B cell (primary cell): Measurements from ENCODE around the gene EPOP. TPM values are rescaled to one million over a fixed set of nuclear protein-coding genes. Genes with fewer than 3 reads are reported as not detected.

ENCODE experiments used
- ATAC-seq: fragments of 200-7000 bp; cut with Tn5 transposase; one replicate; pipeline ENCODE4 v1.10.0; 2021; ENCODE audit warnings: low read depth, mild to moderate bottlenecking, moderate number of reproducible peaks, moderate library complexity
- CTCF ChIA-PET: fragments of 350-600 bp; sonication (Branson Sonifier 250); formaldehyde crosslinking; loops from one replicate; lab custom pipeline; 2021; ENCODE audit warnings: antibody characterized with exemption, inconsistent platforms; lab: Charles Lee
- POLR2A ChIA-PET: fragments of 350-600 bp; sonication (Branson Sonifier 250); formaldehyde crosslinking; loops from one replicate; lab custom pipeline; 2021; ENCODE audit warnings: antibody characterized with exemption; lab: Charles Lee
- DNase-seq: peaks from one replicate; pipeline ENCODE4 v3.0.0; 2013
- H2AFZ ChIP-seq: 2 replicates; pipeline ENCODE4 v1.6.1; 2012; ENCODE audit warnings: mild to moderate bottlenecking, low read depth, low read length; ENCODE audit not compliant: insufficient read depth, poor library complexity, severe bottlenecking
- H3K27ac ChIP-seq, 2 donors: 1 replicate in 1 of 2; 2 replicates in 1 of 2; pipeline ENCODE4 v1.5.1; 2012 to 2013; ENCODE audit warnings: low read length in 2 of 2, mild to moderate bottlenecking in 2 of 2, moderate library complexity in 1 of 2
- H3K27me3 ChIP-seq, 4 experiments: fragments of 200-600 bp in 1 of 4; sonication (generic) in 1 of 4; replicated peaks in 1 of 4; 1 replicate in 2 of 4; 2 replicates in 2 of 4; pipeline versions ENCODE4 v1.6.1 to v1.7.0; 2013 to 2016; ENCODE audit warnings: low read length in 3 of 4, mild to moderate bottlenecking in 2 of 4, mixed read lengths in 1 of 4, moderate library complexity in 1 of 4; ENCODE audit not compliant: insufficient read depth in 4 of 4, control insufficient read depth in 3 of 4; ENCODE audit errors: control extremely low read depth in 1 of 4
- H3K36me3 ChIP-seq, 2 experiments: replicated peaks in 1 of 2; 1 replicate in 1 of 2; 2 replicates in 1 of 2; pipeline versions ENCODE4 v1.6.1 to v1.7.1; 2013; ENCODE audit warnings: low read length in 1 of 2; ENCODE audit not compliant: insufficient read depth in 2 of 2, control insufficient read depth in 1 of 2; ENCODE audit errors: control extremely low read depth in 1 of 2, extremely low read depth in 1 of 2
- H3K4me1 ChIP-seq, 2 donors: fragments of 200-600 bp in 1 of 2; sonication (generic) in 1 of 2; 1 replicate in 1 of 2; 2 replicates in 1 of 2; pipeline versions ENCODE4 v1.5.1 to v1.6.1; 2013 to 2017; ENCODE audit warnings: low read length in 2 of 2; ENCODE audit not compliant: control insufficient read depth in 2 of 2, insufficient read depth in 2 of 2
- H3K4me2 ChIP-seq: replicated peaks from 2 replicates; pipeline ENCODE3; 2012; ENCODE audit warnings: mild to moderate bottlenecking, low read depth, low read length; ENCODE audit not compliant: poor library complexity, severe bottlenecking
- H3K4me3 ChIP-seq, 5 experiments: fragments of 200-600 bp in 1 of 5; sonication (generic) in 1 of 5; 1 replicate in 3 of 5; 2 replicates in 2 of 5; pipeline versions ENCODE4 v1.5.1 to v1.7.0; 2011 to 2016; ENCODE audit warnings: low read length in 4 of 5, mild to moderate bottlenecking in 4 of 5, low read depth in 2 of 5, control low read depth in 1 of 5, moderate library complexity in 1 of 5; ENCODE audit not compliant: insufficient read depth in 1 of 5; ENCODE audit errors: control extremely low read depth in 1 of 5, extremely low read depth in 1 of 5
- H3K79me2 ChIP-seq: fragments of 200-600 bp; sonication (generic); one replicate; pipeline ENCODE4 v1.6.0; 2016; ENCODE audit warnings: low read length; ENCODE audit not compliant: control insufficient read depth, insufficient read depth
- H3K9ac ChIP-seq: fragments of 200-600 bp; sonication (generic); 2 replicates; pipeline ENCODE4 v1.6.1; 2017; ENCODE audit warnings: mild to moderate bottlenecking, low read length, moderate library complexity
- H3K9me3 ChIP-seq, 3 donors: one replicate each; pipeline versions ENCODE4 v1.6.1 to v1.7.1; 2013; ENCODE audit warnings: low read length in 2 of 3; ENCODE audit not compliant: control insufficient read depth in 2 of 3, insufficient read depth in 1 of 3; ENCODE audit errors: control extremely low read depth in 1 of 3
- H4K20me1 ChIP-seq: 2 replicates; pipeline ENCODE4 v1.6.0; 2012; ENCODE audit warnings: mild to moderate bottlenecking, low read length; ENCODE audit not compliant: insufficient read depth, control insufficient read depth, poor library complexity, severe bottlenecking
- H3K27ac Mint-ChIP-seq: one replicate; pipeline ENCODE4 v1.8.0; 2021; ENCODE audit warnings: mixed read lengths
- H3K27me3 Mint-ChIP-seq: one replicate; pipeline ENCODE4 v1.8.0; 2021; ENCODE audit warnings: mixed read lengths
- H3K4me1 Mint-ChIP-seq: one replicate; pipeline ENCODE4 v1.8.0; 2021; ENCODE audit warnings: mixed read lengths
- H3K4me3 Mint-ChIP-seq: one replicate; pipeline ENCODE4 v1.8.0; 2021; ENCODE audit warnings: mixed read lengths
- H3K9me3 Mint-ChIP-seq: one replicate; pipeline ENCODE4 v1.8.0; 2022; ENCODE audit warnings: mixed read lengths; ENCODE audit not compliant: insufficient read depth
- CTCF ChIP-seq: fragments of 200-600 bp; IDR thresholded peaks from one replicate; pipeline ENCODE4 v1.8.0; 2022; ENCODE audit warnings: antibody characterized with exemption, mild to moderate bottlenecking
- EZH2 ChIP-seq: IDR thresholded peaks from 2 replicates; pipeline ENCODE4 v1.6.1; 2012; ENCODE audit warnings: borderline replicate concordance, low read depth, mild to moderate bottlenecking, moderate library complexity, low read length; ENCODE audit not compliant: insufficient read depth, poor library complexity, severe bottlenecking
- WGBS: methylation state at CpG from one replicate; pipeline ENCODE4 v1.1.5; 2013; ENCODE audit warnings: missing lambda C conversion rate; ENCODE audit not compliant: insufficient coverage; 5-methylcytosine and 5-hydroxymethylcytosine counted together
- intact Hi-C: fragments of 100-400 bp; cut with micrococcal nuclease; formaldehyde crosslinking; loops from one replicate; pipeline ENCODE4 v1.10.0; 2022
- polyA plus RNA-seq: library from polyadenylated mRNA; depleted of rRNA; stranded (reverse); fragments of >200 nt; gene quantifications from 2 replicates; pipeline ENCODE4 v1.2.3, GENCODE V29; 2012
- total RNA-seq, 2 donors: library from RNA; stranded (reverse); fragments of 120-200 nt in 1 of 2; gene quantifications; 1 replicate in 1 of 2; 2 replicates in 1 of 2; pipeline versions ENCODE4 v1.2.3 to v1.2.4, GENCODE V29; 2013 to 2022

EPOP gene
- total and polyA plus RNA-seq, 2 donors (not counting 1 experiment from before 2014, with no cell fraction given), result 0.66 to 1.2 TPM

- intact Hi-C loops, result no loop called here
- no peaks in the 10 kb centered on the region for H3K79me2 ChIP-seq
- ChIA-PET CTCF (interaction anchor here (0.5 to 11.8 kb wide), 5 partner anchors 9 to 103 kb away, joined by 3 to 161 read pairs (median 4); no protein-coding TSS in a partner anchor), POLR2A (no interaction called here)
- H3K4me3 ChIP-seq, result no peak overlapping the region
- H3K4me3 Mint-ChIP-seq, result no peak overlapping the region
- 90% methylated on average over 16 of the region's 16 CpGs for WGBS
- H3K9me3 ChIP-seq, result peaks cover 0 to 4% (median 0%) of the 10 kb centered on the region in 3 donors
- H3K36me3 ChIP-seq, result no peaks in the 10 kb centered on the region
- H3K27me3 Mint-ChIP-seq, result peaks cover 52% of the 10 kb centered on the region
- H3K9ac ChIP-seq, result no peak overlapping the region
- DNase-seq (no peak), ATAC-seq (no peak)
- no peak overlapping the region for H3K27ac ChIP-seq
- H3K4me1 Mint-ChIP-seq, result no peaks in the 10 kb centered on the region
- no peak overlapping the region for H3K27ac Mint-ChIP-seq
- peaks cover 0 to 56% (median 5%) of the 10 kb centered on the region in 4 experiments for H3K27me3 ChIP-seq
- H3K4me2 ChIP-seq, result no peak overlapping the region
- no peaks in the 10 kb centered on the region for H3K9me3 Mint-ChIP-seq
- no peaks in the 10 kb centered on the region for H3K4me1 ChIP-seq
- H2AFZ ChIP-seq, result no peak overlapping the region
- no peak for TF ChIP-seq CTCF
- no peak for TF ChIP-seq EZH2
- H4K20me1 ChIP-seq, result no peaks in the 10 kb centered on the region
These were observed 14.4 kb downstream of the EPOP start for GRCh38 chr17:38660097-38661025.

- TF ChIP-seq EZH2 (no peak), CTCF (no peak)
- ATAC-seq (no peak), DNase-seq (no peak)
- H3K36me3 ChIP-seq, result no peaks in the 10 kb centered on the region
- 60% methylated on average over 1 of the region's 7 CpGs for WGBS
- H3K4me3 ChIP-seq, result no peak overlapping the region
- CTCF ChIA-PET, result interaction anchor here (11.8 kb wide), 1 partner anchor 102 kb away, joined by 161 read pairs; no protein-coding TSS in a partner anchor
- H3K27me3 Mint-ChIP-seq, result peaks cover 49% of the 10 kb centered on the region
- no peaks in the 10 kb centered on the region for H3K9me3 Mint-ChIP-seq
- peaks cover 0 to 5% of the 10 kb centered on the region in 2 donors for H3K4me1 ChIP-seq
- H3K9me3 ChIP-seq, result peaks cover 0 to 4% (median 0%) of the 10 kb centered on the region in 3 donors
- POLR2A ChIA-PET, result no interaction called here
- intact Hi-C loops, result no loop called here
- H3K4me3 Mint-ChIP-seq, result no peak overlapping the region
- H3K4me2 ChIP-seq, result no peak overlapping the region
- no peak overlapping the region for H3K9ac ChIP-seq
- no peaks in the 10 kb centered on the region for H4K20me1 ChIP-seq
- H3K4me1 Mint-ChIP-seq, result peaks cover 3% of the 10 kb centered on the region
- no peaks in the 10 kb centered on the region for H3K79me2 ChIP-seq
- no peak overlapping the region for H3K27ac ChIP-seq
- H3K27me3 ChIP-seq, result peaks cover 0 to 59% (median 5%) of the 10 kb centered on the region in 4 experiments
- no peak overlapping the region for H2AFZ ChIP-seq
- no peak overlapping the region for H3K27ac Mint-ChIP-seq
These were observed 15.3 kb downstream of the EPOP start for GRCh38 chr17:38659415-38659814.
